GM18502 (cell line): ENCODE results near the gene LOC101059915.
A peak's percentile ranks its signal among the peaks of the same experiment; 100 is the strongest.
"Not testable (repeated sequence)": the region's sequence is repeated elsewhere in the genome, so short reads cannot be mapped to it uniquely, and the experiment has no call there.

Experiments used
- ATAC-seq: cut with Tn5 transposase; IDR thresholded peaks from one replicate; pipeline ENCODE4 v1.9.1; 2021; ENCODE audit warnings: mild to moderate bottlenecking; ENCODE audit not compliant: unreplicated experiment, poor library complexity

Gene LOC101059915

DNA sequence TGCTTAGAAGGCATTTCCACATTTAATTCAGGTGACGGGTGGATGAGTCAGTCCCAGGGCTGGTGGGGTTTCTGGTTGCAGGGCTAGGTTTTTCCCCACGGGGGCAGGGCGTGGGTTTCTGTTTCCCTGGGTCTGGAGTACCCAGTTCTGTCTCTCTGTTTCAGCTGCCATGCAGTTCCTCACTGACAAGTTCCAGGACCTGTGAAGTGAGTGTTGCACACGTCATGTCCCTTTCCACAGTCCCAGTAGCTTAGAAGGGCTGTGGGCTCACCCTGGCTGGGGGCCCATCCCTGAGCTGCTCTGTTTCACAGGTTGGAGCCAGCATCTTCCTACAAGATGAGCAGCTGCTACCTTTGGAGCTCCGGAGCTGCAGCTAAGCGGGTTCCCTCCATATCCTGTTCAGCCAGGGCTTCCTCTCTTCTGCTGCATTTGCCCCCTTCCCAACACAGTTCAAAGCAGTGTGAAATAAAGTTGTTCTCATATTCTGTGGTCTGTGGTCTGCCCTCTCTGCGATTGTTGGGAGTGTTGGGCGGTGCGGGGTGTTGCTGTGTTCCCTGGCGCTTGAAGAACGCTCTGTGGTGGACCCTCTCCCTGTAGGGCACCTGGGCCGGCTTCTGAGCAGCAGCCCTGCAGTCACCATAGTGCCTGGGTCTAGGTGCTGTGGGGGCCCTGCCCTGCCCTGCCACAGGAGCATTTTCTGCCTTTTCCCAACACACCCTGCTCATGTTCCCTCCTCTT lies 3.9 kb downstream of the LOC101059915 start:
- no peak for ATAC-seq

- ATAC-seq = no peak
Measured at GRCh38 chrX:71671938-71672337, 4.6 kb downstream of the LOC101059915 start.

GRCh38 chrX:71675636-71676035 lies 8.3 kb downstream of the LOC101059915 start:
- not testable (repeated sequence) for ATAC-seq

GRCh38 chrX:71676068-71676795 lies 8.9 kb downstream of the LOC101059915 start:
- not testable (repeated sequence) for ATAC-seq

DNA sequence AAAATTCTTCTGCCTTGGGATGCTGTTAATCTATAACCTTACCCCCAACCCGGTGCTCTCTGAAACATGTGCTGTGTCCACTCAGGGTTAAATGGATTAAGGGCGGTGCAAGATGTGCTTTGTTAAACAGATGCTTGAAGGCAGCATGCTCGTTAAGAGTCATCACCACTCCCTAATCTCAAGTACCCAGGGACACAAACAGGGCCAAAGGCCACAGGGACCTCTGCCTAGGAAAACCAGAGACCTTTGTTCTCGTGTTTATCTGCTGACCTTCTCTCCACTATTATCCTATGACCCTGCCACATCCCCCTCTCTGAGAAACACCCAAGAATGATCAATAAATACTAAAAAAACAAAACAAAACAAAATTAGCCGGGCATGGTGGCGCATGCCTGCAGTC lies 9.8 kb downstream of the LOC101059915 start:
- ATAC-seq = not testable (repeated sequence)

GRCh38 chrX:71679575-71680207 lies 12.3 kb downstream of the LOC101059915 start:
- ATAC-seq = no peak

GRCh38 chrX:71696641-71697465 lies 29.5 kb downstream of the LOC101059915 start:
- peak; percentile 66 for ATAC-seq

- peak; percentile 55 for ATAC-seq
Measured at GRCh38 chrX:71697466-71698298, 30.3 kb downstream of the LOC101059915 start.

DNA sequence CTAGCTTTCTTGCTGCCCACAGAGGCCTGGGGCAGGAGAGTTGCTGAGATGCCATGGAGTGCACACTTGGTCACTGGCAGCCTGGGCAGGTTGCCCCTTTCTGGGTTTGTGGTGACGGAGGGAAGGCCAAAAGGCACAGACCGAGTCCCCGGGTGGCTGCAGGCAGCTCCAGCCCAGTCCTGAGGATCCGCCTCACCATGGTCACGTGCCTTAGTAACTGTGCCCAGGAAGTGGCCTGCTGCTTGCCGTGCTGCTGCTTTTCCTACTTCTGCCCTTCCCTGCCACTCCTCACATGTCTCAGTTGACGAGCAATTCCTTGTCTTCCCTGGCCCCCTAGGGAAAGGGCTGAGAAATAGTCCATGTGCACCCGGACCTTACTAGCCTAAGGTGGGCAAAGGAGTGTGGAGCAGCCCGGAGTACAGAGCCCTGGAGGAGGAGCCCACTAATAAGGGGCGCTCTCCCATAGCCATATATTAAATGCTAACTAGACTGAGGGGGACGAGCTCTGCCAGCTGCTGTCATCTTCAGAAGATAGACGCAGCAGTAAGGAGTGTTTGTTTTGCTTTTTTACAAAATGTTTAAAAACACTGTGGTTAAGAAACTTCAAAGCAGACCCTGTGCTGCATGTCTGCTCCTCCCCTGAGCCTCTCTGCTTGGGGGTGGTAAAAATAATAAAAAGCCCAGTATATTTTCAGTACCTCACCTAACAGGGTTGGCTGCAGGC lies 31.1 kb downstream of the LOC101059915 start:
- not testable (repeated sequence) for ATAC-seq

DNA sequence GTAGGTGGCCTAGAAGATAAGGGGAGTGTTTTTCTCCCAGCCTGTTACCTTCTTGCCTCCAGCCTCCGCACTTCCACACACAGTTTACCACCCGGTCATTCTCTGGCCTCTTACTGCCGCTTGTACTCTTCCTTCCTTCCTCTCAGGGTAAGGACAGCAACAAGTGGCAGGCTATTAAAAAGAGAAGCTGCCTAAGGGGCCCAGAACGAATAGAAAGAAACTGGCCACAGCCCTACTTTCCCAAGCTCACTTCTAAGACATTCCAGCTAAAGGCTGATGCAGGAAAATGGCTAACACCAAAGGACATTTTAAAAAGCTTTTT lies 31.6 kb downstream of the LOC101059915 start:
- not testable (repeated sequence) for ATAC-seq

DNA sequence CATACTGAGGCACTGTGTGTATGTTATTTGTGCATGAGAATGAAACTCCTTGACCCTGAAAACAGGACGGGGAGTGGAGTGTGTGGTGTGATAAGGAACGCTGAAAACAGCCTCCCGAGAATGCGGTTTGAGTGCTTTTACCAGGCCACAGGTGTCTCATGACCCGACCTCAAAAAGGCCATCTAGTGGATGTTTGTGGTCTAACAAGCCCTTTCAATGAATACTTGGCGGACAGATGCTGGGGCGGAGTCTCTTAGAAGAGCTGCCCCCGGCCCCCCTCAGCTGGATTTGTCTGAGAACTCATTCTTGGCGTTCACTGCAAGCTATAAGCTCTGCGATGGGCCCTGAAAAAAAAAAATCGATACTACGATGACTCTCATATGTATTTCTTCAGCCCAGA lies 35.5 kb downstream of the LOC101059915 start:
- ATAC-seq = peak; percentile 68

DNA sequence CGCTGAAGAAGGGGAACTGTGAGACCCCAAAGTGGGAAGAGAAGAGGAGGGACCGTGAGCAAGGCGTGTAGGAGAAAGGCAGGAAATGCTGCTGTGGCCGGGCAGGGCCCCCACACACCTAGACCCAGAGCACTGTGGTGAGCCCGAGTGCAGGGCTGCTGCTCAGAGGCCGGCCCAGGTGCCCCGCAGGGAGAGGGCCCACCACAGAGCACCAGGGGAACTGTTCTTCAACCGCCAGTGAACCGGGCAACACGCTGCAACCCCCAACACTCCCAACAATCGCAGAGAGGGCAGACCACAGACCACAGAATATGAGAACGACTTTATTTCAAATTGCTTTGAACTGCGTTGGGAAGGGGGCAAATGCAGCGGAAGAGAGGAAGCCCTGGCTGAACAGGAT lies 46.7 kb downstream of the LOC101059915 start:
- not testable (repeated sequence) for ATAC-seq

DNA sequence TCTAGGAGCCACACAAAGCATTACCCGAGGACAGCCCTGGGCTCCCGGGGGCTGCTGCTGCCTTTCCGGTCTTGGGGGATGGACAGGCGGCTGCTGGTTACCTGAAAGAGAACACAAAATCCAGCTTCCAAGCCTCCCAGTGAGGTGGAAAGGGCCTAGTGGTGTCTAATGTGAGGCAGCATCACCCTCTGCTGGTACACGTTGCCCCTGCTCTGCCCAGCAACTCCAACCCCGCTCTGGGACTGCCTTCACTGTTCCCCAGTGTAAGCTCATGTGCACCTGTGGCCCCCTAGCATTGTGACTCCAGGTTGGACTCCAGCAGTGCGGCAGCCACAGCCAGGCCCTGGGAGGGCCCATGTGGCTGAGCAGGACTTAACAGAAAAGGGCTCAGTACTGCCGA lies 48.2 kb downstream of the LOC101059915 start:
- ATAC-seq = not testable (repeated sequence)

DNA sequence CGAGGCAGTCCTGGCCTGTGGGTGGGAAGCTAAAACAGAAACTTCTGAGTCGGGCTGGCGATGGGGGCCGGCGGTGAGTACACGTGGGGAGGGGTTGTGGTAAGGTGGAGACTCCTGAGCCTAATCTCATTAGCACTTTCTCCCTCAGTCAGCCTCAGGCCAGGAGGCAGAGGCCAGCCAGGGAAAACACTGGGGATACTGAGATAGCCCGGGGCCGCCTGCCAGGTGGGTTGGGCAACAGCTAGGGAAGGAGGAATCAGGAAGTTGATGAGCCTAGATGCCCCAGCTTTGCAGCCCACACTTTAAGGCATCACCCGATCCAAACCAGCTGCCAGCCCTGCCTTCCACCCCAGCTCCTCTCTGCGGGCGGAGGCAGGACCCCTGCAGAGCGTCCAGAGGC lies 49.0 kb downstream of the LOC101059915 start:
- not testable (repeated sequence) for ATAC-seq

DNA sequence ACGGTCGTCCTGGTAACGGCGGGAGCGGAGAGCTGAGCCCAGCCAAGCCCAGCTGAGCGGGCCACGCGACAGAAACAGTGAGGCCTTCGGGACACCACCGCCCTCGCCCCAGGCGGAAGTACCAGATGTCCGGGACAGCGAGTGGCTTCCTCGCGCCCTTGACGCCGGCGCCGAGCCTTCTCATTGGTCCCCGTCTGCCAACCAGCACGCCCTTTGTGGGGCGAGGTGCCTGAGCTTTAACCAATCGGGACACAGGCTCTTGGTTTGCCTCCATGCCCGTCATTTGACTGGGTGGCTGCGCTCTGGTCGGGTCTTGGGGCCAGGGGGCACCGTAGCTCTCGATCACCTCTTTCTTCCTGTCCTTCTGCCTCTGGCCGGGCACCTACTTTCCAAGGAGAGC lies 50.8 kb downstream of the LOC101059915 start, which contains the start of gene CXorf49:
Gene CXorf49, minus strand, starts transcription at position 101 of the 400 bp plus-strand sequence. CDS start 134 bp downstream, outside the sequence.
- ATAC-seq = not testable (repeated sequence)

- not testable (repeated sequence) for ATAC-seq
Measured at GRCh38 chrX:71719195-71719594, 51.8 kb downstream of the LOC101059915 start.

GRCh38 chrX:71720289-71720886 lies 53.0 kb downstream of the LOC101059915 start:
- ATAC-seq = not testable (repeated sequence)
